GM18873 (cell line): Measurements from ENCODE around the gene MARK3.

ENCODE experiments used
- ATAC-seq: cut with Tn5 transposase; IDR thresholded peaks from one replicate; pipeline ENCODE4 v1.9.1; 2021; ENCODE audit warnings: mild to moderate bottlenecking, moderate library complexity, moderate number of reproducible peaks; ENCODE audit not compliant: unreplicated experiment, low FRiP score

MARK3 gene

DNA sequence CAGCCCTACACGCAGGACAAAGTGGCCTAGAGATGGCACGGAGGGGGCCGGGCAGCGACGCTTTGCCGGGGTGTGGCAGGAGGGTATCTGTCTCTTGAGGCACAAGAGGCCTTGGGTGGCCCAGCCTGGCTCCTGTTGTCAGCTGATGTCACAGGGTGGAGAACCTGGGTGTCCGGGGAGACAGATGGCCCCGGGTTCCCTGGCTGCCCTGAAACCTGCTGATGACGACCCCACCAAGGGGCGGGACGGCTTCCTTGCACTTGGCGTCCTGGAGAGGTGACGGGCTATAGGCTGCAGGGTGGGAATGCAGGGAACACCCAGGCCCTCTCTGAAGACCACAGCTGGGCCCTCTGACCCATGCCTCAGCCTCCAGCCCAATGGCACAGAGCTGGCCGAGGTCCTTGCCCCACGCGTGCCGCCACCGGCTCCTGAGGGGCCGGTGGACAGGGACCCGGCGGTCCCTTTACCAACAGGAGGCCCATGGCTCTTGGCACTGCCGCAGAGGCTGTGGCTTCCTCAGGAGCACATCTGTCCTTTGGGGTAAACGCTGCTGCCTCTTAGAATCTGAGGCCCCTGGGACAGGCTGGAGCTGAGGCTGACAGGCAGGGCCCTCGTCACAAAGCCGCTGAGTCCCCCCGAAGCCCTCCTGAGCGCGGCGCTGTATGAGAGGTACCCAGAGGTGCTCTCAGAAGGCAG lies 160.2 kb downstream of the MARK3 start:
- no peak for ATAC-seq

GRCh38 chr14:103545915-103546651 lies 160.9 kb downstream of the MARK3 start:
- no peak for ATAC-seq

DNA sequence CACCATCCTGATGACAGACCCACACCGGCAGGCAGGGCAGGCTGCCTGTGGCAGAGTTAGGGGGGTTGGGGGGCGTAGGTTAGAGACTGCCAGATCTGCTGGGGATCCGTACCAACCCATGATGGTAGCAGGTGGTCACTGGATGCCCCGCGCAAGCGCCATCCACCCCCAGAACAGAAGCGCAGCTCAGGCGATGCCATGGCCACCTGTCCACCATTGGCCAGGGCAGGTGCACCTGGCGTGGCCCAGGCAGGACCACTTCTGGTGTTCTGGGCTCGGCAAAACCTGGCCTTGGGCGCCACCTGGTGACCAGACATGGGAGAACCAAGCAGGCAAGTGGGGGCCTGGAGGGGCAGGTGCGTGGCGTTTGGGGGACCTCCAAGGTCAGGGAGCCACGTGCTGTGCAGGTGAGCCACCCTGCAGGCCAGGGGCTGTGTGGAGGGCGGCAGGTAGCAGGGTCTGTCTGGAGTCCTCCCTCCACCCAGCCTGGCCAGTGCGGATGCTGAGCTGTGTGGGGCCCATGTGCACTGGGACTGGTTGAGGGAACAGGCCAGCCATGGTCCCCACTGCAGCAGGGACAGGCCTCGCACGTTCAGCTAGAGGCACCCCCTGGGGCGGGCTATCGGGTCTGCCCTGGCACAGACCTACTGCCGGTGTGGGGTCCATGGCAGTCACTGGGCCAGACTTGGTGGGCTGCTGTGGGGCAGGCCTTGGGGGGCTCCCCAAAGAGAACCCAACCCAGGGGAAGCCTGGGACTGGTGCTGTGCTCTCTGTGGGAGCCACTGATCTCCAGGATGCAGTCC lies 161.6 kb downstream of the MARK3 start:
- no peak for ATAC-seq

DNA sequence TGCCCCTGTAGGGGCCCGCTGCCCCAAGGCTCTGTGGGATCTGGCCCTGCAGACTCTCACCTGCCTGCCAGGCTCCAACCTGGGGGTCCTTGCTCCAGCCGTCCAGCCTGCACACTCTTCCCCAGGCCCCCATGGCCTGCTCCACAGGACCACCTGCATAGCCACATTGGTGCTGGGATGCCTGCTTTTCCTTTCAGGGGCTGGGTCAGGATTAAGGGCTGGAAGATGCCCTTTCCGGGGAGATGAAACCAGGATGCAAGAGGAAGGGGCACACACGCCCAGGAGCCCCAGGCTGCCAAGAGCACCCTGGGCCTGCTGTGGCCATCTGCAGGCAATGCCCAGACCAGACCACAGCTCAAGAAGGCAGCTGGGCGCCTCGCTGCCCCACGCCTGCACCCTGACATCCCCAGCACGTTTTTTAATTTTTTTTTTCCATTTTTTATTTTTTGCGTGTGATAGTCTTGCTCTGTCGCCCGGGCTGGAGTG lies 162.3 kb downstream of the MARK3 start:
- no peak for ATAC-seq

- no peak for ATAC-seq
These were observed 162.8 kb downstream of the MARK3 start for GRCh38 chr14:103547941-103548462.

GRCh38 chr14:103548463-103549351 lies 163.5 kb downstream of the MARK3 start:
- no peak for ATAC-seq

GRCh38 chr14:103549361-103550311 lies 164.4 kb downstream of the MARK3 start:
- ATAC-seq, result no peak

GRCh38 chr14:103550451-103551337 lies 165.5 kb downstream of the MARK3 start:
- no peak for ATAC-seq

DNA sequence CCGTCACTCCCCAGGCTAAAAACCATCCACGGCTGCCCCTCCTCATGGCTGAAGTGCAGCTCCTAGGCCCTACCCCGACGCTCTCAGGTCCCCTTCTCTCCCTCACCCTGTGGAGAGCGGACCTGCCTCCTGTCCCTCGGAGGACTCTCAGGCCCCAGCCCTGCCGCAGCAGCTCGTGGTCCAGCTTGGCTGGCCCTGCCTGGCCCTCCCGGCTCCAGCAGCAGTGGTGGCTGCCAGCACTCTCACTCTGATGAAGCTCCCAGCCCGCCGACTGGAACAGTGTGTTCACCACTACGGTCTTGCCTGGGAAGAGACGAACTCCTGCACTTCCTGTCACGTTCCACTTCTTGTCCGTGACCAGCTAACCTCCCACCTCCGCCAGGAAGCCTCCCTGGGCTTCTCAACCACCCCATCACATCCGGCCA lies 166.1 kb downstream of the MARK3 start:
- no peak for ATAC-seq

GRCh38 chr14:103552011-103552845 lies 167.0 kb downstream of the MARK3 start:
- no peak for ATAC-seq

GRCh38 chr14:103552846-103553210 lies 167.6 kb downstream of the MARK3 start:
- ATAC-seq, result no peak
